Ovary (tissue), 9 donors: ENCODE data around the gene PCSK1N. TPM values are rescaled to one million over a fixed set of nuclear protein-coding genes. Genes with fewer than 3 reads are reported as not detected.

Experiments
- DNase-seq, 5 donors: peaks; one replicate each; pipeline ENCODE4 v3.0.0-alpha.2; 2019 to 2020
- H3K27ac ChIP-seq, 2 donors: fragments of 200-600 bp; one replicate each; pipeline versions ENCODE4 v1.5.1 to v1.8.0; 2019 to 2022
- H3K27me3 ChIP-seq: fragments of 200-600 bp; one replicate; pipeline ENCODE4 v1.8.0; 2022
- H3K36me3 ChIP-seq: fragments of 200-600 bp; sonication (generic); one replicate; pipeline ENCODE4 v1.5.1; 2019
- H3K4me1 ChIP-seq: one replicate; pipeline ENCODE4 v1.8.1; 2013; ENCODE audit warnings: mild to moderate bottlenecking, moderate library complexity; ENCODE audit not compliant: insufficient read depth
- H3K4me3 ChIP-seq: fragments of 200-600 bp; sonication (generic); one replicate; pipeline ENCODE4 v1.5.1; 2017
- H3K9me3 ChIP-seq, 2 donors: fragments of 200-600 bp in 1 of 2; sonication (generic) in 1 of 2; one replicate each; pipeline versions ENCODE4 v1.5.1 to v1.8.1; 2013 to 2019; ENCODE audit warnings: mild to moderate bottlenecking in 1 of 2, moderate library complexity in 1 of 2
- CTCF ChIP-seq, 3 donors: fragments of 450-650 bp in 2 of 3; fragments of 200-600 bp in 1 of 3; IDR thresholded peaks; one replicate each; pipeline versions ENCODE4 v1.5.1 to v1.8.0; 2016 to 2022; ENCODE audit warnings: antibody characterized with exemption in 3 of 3, mild to moderate bottlenecking in 1 of 3
- EP300 ChIP-seq: sonication (generic); formaldehyde crosslinking; IDR thresholded peaks from one replicate; pipeline ENCODE4 v1.6.1; 2017; ENCODE audit warnings: antibody characterized with exemption
- POLR2A ChIP-seq: fragments of 450-650 bp; IDR thresholded peaks from one replicate; pipeline ENCODE4 v1.6.1; 2017; ENCODE audit warnings: antibody characterized with exemption, mild to moderate bottlenecking, moderate library complexity
- WGBS, 3 donors: extraction: QIAGEN DNeasy Blood & Tissue Kit in 1 of 3; methylation state at CpG; one replicate each; pipeline versions ENCODE4 v1.1.5 to v1.1.7; 2013 to 2017; 5-methylcytosine and 5-hydroxymethylcytosine counted together
- intact Hi-C, 4 donors: fragments of 100-400 bp; cut with DNase I; formaldehyde crosslinking; loops; one replicate each; pipeline versions ENCODE4 v1.11.0 to v1.15.1; 2022 to 2023
- polyA plus RNA-seq, 2 donors: library from polyadenylated mRNA; stranded (reverse); fragments of 200-250 nt in 1 of 2; fragments of 350-450 nt in 1 of 2; fragmentation: Illumina TruSeq in 1 of 2; extraction: RNeasy Lipid Tissue Mini Kit (QIAGEN cat#74804) in 1 of 2; gene quantifications; one replicate each; pipeline ENCODE4 v1.2.3, GENCODE V29; 2013 to 2014
- total RNA-seq, 7 donors: library from RNA; depleted of rRNA in 2 of 7; stranded (reverse); fragments of >200 nt in 2 of 7; fragmentation: NEBNext Ultra II Directional in 3 of 7; extraction: Animal tissue kit (Norgen Biotek cat#: 25700) in 3 of 7; gene quantifications; one replicate each; pipeline versions ENCODE4 v1.1.0 to v1.2.4, GENCODE V29; 2016 to 2023
- donor health status: DM: no; HTN: no; CAD: no; lungs with moderate emphysema.
- donor health status: DM: no; HTN: no; CAD: no.
- donor health status: Bipolar disorder and iron deficiency.
- donor health status: DM: yes; HTN: yes; CAD: no.
- donor health status: DM: no; HTN: no; CAD: no.
- donor health status: DM: yes; HTN: yes; CAD: no.

PCSK1N gene
- total and polyA plus RNA-seq, 9 donors = 0.41 to 10.6 (median 0.81) TPM; not detected in 1

GRCh38 chrX:48785540-48786214 lies 49.7 kb downstream of the PCSK1N start:
- WGBS, 3 donors = 75 to 79% (median 76%) methylated on average over 16 of the region's 16 CpGs
- DNase-seq = no peak
- no peaks in the 10 kb centered on the region for H3K27me3 ChIP-seq

GRCh38 chrX:48785186-48785539 lies 50.2 kb downstream of the PCSK1N start:
- Histone ChIP-seq H3K36me3 (no peaks in the 10 kb centered on the region), H3K4me1 (no peaks in the 10 kb centered on the region), H3K27ac (no peak overlapping the region), H3K27me3 (no peaks in the 10 kb centered on the region), H3K4me3 (no peak overlapping the region), H3K9me3 (no peaks in the 10 kb centered on the region)
- no peak for DNase-seq
- intact Hi-C loops = no loop called here
- TF ChIP-seq CTCF (IDR thresholded peaks at IDR 0.05) = no peak
- no peak for TF ChIP-seq EP300
- no peak for TF ChIP-seq POLR2A
- 77 to 89% (median 78%) methylated on average over 1 of the region's 1 CpG for WGBS, 3 donors

More at GRCh38 chrX:48785540-48786214, 49.7 kb downstream of the PCSK1N start:
- no peak overlapping the region for H3K27ac ChIP-seq
- H3K4me3 ChIP-seq = no peak overlapping the region
- no peaks in the 10 kb centered on the region for H3K9me3 ChIP-seq
- no peaks in the 10 kb centered on the region for H3K36me3 ChIP-seq
- intact Hi-C loops = no loop called here
- H3K4me1 ChIP-seq = no peaks in the 10 kb centered on the region
- TF ChIP-seq EP300 = no peak
- TF ChIP-seq POLR2A = no peak

DNA sequence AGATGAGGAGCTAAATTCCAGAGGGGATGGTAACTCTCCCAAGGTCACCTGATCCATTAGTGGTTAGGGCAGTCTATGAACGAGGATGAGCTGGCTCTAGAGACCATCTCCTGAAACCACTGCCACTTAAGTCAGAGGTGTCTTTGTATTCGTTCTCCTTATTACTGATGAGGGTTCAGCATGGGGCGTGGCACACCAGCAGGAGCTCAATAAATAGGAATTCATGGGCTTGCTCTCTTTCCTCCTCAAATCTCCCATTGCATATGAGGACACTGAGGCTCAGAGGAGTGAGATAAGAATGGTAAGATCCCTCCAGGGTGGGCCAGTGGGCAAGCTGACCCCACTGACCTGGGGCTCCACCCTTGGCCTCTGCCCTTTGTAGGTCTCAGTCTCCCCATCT lies 50.7 kb downstream of the PCSK1N start:
- no peak overlapping the region for H3K27ac ChIP-seq
- intact Hi-C loops = no loop called here
- H3K4me3 ChIP-seq = no peak overlapping the region
- no peaks in the 10 kb centered on the region for H3K27me3 ChIP-seq
- no peaks in the 10 kb centered on the region for H3K9me3 ChIP-seq
- no peak for DNase-seq
- 43 to 53% (median 47%) methylated on average over 3 of the region's 3 CpGs for WGBS, 3 donors
- no peak for TF ChIP-seq EP300
- no peaks in the 10 kb centered on the region for H3K36me3 ChIP-seq
- H3K4me1 ChIP-seq = no peaks in the 10 kb centered on the region

GRCh38 chrX:48782795-48783194 lies 52.6 kb downstream of the PCSK1N start:
- Histone ChIP-seq H3K4me3 (no peak overlapping the region), H3K27me3 (no peaks in the 10 kb centered on the region), H3K9me3 (no peaks in the 10 kb centered on the region), H3K4me1 (no peaks in the 10 kb centered on the region), H3K27ac (no peak overlapping the region), H3K36me3 (no peaks in the 10 kb centered on the region)
- 58 to 75% (median 69%) methylated on average over 13 of the region's 13 CpGs for WGBS, 3 donors
- intact Hi-C loops = no loop called here
- TF ChIP-seq POLR2A = no peak
- TF ChIP-seq CTCF (IDR thresholded peaks at IDR 0.05) = no peak
- no peak for DNase-seq

- TF ChIP-seq POLR2A = no peak
- no peak for TF ChIP-seq EP300
- no peak for TF ChIP-seq CTCF (IDR thresholded peaks at IDR 0.05)
- Histone ChIP-seq H3K4me1 (no peaks in the 10 kb centered on the region), H3K27ac (no peak overlapping the region), H3K9me3 (no peaks in the 10 kb centered on the region), H3K27me3 (no peaks in the 10 kb centered on the region), H3K4me3 (no peak overlapping the region), H3K36me3 (no peaks in the 10 kb centered on the region)
- intact Hi-C loops = no loop called here
- no peak for DNase-seq
- WGBS, 3 donors = 59 to 67% (median 61%) methylated on average over 2 of the region's 2 CpGs
Measured at GRCh38 chrX:48782216-48782615, 53.2 kb downstream of the PCSK1N start.
